GM13977 (cell line): Measurements from ENCODE around the gene PIK3IP1.
A peak's percentile ranks its signal among the peaks of the same experiment; 100 is the strongest.
"Not testable (repeated sequence)": the region's sequence is repeated elsewhere in the genome, so short reads cannot be mapped to it uniquely, and the experiment has no call there.

Source experiments
- DNase-seq: peaks from one replicate; pipeline ENCODE4 v3.0.0; 2012; ENCODE audit warnings: low spot score
- CTCF ChIP-seq: IDR thresholded peaks from 2 replicates; pipeline ENCODE4 v1.5.1; 2012; ENCODE audit warnings: mild to moderate bottlenecking, control low read depth; ENCODE audit not compliant: insufficient read depth; ENCODE audit errors: extremely low read depth, missing control alignments
- in situ Hi-C: fragments of 300-500 bp; cut with MboI; formaldehyde crosslinking; loops from one replicate; pipeline ENCODE4 v1.12.0; 2022; ENCODE audit warnings: low sequenced_read_pairs, low pct_unique_long_range_greater_than_20kb, mixed read lengths, inconsistent platforms; ENCODE audit not compliant: unreplicated experiment

The PIK3IP1 gene

GRCh38 chr22:31238057-31238456 is 54.2 kb downstream of the PIK3IP1 start:
- no peak for TF ChIP-seq CTCF
- in situ Hi-C loops = no loop called here
- DNase-seq = peak; percentile 53

- in situ Hi-C loops, DNase-seq: not testable (repeated sequence)
Measured at GRCh38 chr22:31236044-31236443, 56.2 kb downstream of the PIK3IP1 start.

GRCh38 chr22:31235081-31235480 is 57.2 kb downstream of the PIK3IP1 start:
- TF ChIP-seq CTCF = no peak
- in situ Hi-C loops = no loop called here
- no peak for DNase-seq

- no peak for TF ChIP-seq CTCF
- in situ Hi-C loops = no loop called here
- DNase-seq = no peak
Measured at GRCh38 chr22:31233001-31233400, 59.3 kb downstream of the PIK3IP1 start.
